OCI-LY3 (cell line): Measurements from ENCODE around the gene DNAJB8.

Source experiments
- H2AFZ ChIP-seq: fragments of 200-600, 300-600 bp; shearing (Covaris generic); 2 replicates; pipeline ENCODE4 v1.6.0; 2014; ENCODE audit warnings: antibody characterized with exemption, low read depth, low read length
- H3K27ac ChIP-seq: fragments of 200-600, 300-600 bp; sonication (generic); 2 replicates; pipeline ENCODE4 v1.5.1; 2014; ENCODE audit warnings: mild to moderate bottlenecking, low read length, moderate library complexity, mixed read lengths
- H3K27me3 ChIP-seq: fragments of 200-600, 300-600 bp; sonication (generic); 2 replicates; pipeline ENCODE4 v1.6.1; 2014; ENCODE audit warnings: low read depth, low read length, mixed read lengths
- H3K36me3 ChIP-seq: fragments of 200-600, 300-600 bp; sonication (generic); replicated peaks from 2 replicates; pipeline ENCODE3; 2014; ENCODE audit warnings: low read depth, low read length, mixed read lengths
- H3K4me1 ChIP-seq: fragments of 300-600, 200-600 bp; sonication (generic); 2 replicates; pipeline ENCODE4 v1.6.1; 2014; ENCODE audit warnings: low read length, mixed read lengths
- H3K4me2 ChIP-seq: fragments of 200-600, 300-600 bp; sonication (generic); 2 replicates; pipeline ENCODE4 v1.6.1; 2014; ENCODE audit warnings: low read length, mixed read lengths
- H3K4me3 ChIP-seq: fragments of 300-600, 200-600 bp; sonication (generic); 2 replicates; pipeline ENCODE4 v1.5.1; 2014; ENCODE audit warnings: antibody characterized with exemption, mild to moderate bottlenecking, low read length, moderate library complexity
- H3K79me2 ChIP-seq: fragments of 300-600, 200-600 bp; shearing (Covaris generic); 2 replicates; pipeline ENCODE4 v1.6.1; 2014; ENCODE audit warnings: mild to moderate bottlenecking, low read length, mixed read lengths
- H3K9ac ChIP-seq: fragments of 300-600, 200-600 bp; shearing (Covaris generic); 2 replicates; pipeline ENCODE4 v1.6.0; 2014; ENCODE audit warnings: mild to moderate bottlenecking, low read length, moderate library complexity
- H3K9me3 ChIP-seq: fragments of 200-600, 300-600 bp; shearing (Covaris generic); 2 replicates; pipeline ENCODE4 v1.6.1; 2014; ENCODE audit warnings: low read length, mixed read lengths; ENCODE audit not compliant: insufficient read depth
- H4K20me1 ChIP-seq: fragments of 200-600, 300-600 bp; sonication (generic); 2 replicates; pipeline ENCODE4 v1.6.1; 2016; ENCODE audit warnings: low read length, mixed read lengths; ENCODE audit not compliant: insufficient read depth
- CTCF ChIP-seq: fragments of 200-600, 300-600 bp; sonication (generic); IDR thresholded peaks from 2 replicates; pipeline ENCODE4 v1.5.1; 2014; ENCODE audit warnings: antibody characterized with exemption, low read length, low read depth
- EZH2phosphoT487 ChIP-seq: fragments of 200-600 bp; shearing (Covaris generic); IDR thresholded peaks from 2 replicates; pipeline ENCODE4 v1.6.1; 2018; ENCODE audit warnings: antibody characterized with exemption, mixed run types, low read depth

DNAJB8 gene

GRCh38 chr3:128430731-128431130 is 36.0 kb downstream of the DNAJB8 start:
- no peak overlapping the region for H3K9ac ChIP-seq
- no peaks in the 10 kb centered on the region for H3K27me3 ChIP-seq
- TF ChIP-seq EZH2phosphoT487 = no peak
- TF ChIP-seq CTCF = no peak
- H2AFZ ChIP-seq = no peak overlapping the region
- H4K20me1 ChIP-seq = no peaks in the 10 kb centered on the region
- H3K36me3 ChIP-seq = no peaks in the 10 kb centered on the region
- H3K4me2 ChIP-seq = no peak overlapping the region
- no peaks in the 10 kb centered on the region for H3K79me2 ChIP-seq
- H3K9me3 ChIP-seq = no peaks in the 10 kb centered on the region
- no peak overlapping the region for H3K4me3 ChIP-seq
- H3K27ac ChIP-seq = no peak overlapping the region
- H3K4me1 ChIP-seq = 0 out of 2 replicates have a peak, but pooled peaks cover 2% of the 10 kb centered on the region

- H3K9ac ChIP-seq = no peak overlapping the region
- no peaks in the 10 kb centered on the region for H4K20me1 ChIP-seq
- H3K79me2 ChIP-seq = no peaks in the 10 kb centered on the region
- H3K4me3 ChIP-seq = no peak overlapping the region
- H3K4me1 ChIP-seq = 0 out of 2 replicates have a peak, but pooled peaks cover 2% of the 10 kb centered on the region
- no peak for TF ChIP-seq EZH2phosphoT487
- TF ChIP-seq CTCF = no peak
- H3K4me2 ChIP-seq = no peak overlapping the region
- no peak overlapping the region for H3K27ac ChIP-seq
- H3K9me3 ChIP-seq = no peaks in the 10 kb centered on the region
- H3K27me3 ChIP-seq = no peaks in the 10 kb centered on the region
- H3K36me3 ChIP-seq = no peaks in the 10 kb centered on the region
- H2AFZ ChIP-seq = no peak overlapping the region
Measured at GRCh38 chr3:128430301-128430700, 36.4 kb downstream of the DNAJB8 start.

- Histone ChIP-seq H3K9ac (no peak overlapping the region), H3K36me3 (no peaks in the 10 kb centered on the region), H3K4me3 (no peak overlapping the region), H3K27ac (no peak overlapping the region), H3K9me3 (no peaks in the 10 kb centered on the region), H4K20me1 (no peaks in the 10 kb centered on the region), H3K79me2 (no peaks in the 10 kb centered on the region), H3K27me3 (no peaks in the 10 kb centered on the region), H3K4me1 (0 out of 2 replicates have a peak, but pooled peaks cover 2% of the 10 kb centered on the region), H2AFZ (no peak overlapping the region), H3K4me2 (no peak overlapping the region)
- TF ChIP-seq EZH2phosphoT487 (no peak), CTCF (no peak)
Measured at GRCh38 chr3:128429751-128430150, 36.9 kb downstream of the DNAJB8 start.

- Histone ChIP-seq H3K9ac (no peak overlapping the region), H3K9me3 (no peaks in the 10 kb centered on the region), H3K4me2 (no peak overlapping the region), H4K20me1 (no peaks in the 10 kb centered on the region), H3K36me3 (no peaks in the 10 kb centered on the region), H3K27me3 (no peaks in the 10 kb centered on the region), H3K27ac (no peak overlapping the region), H2AFZ (no peak overlapping the region), H3K4me1 (0 out of 2 replicates have a peak, but pooled peaks cover 2% of the 10 kb centered on the region), H3K4me3 (no peak overlapping the region), H3K79me2 (no peaks in the 10 kb centered on the region)
- TF ChIP-seq EZH2phosphoT487 (no peak), CTCF (no peak)
Measured at GRCh38 chr3:128429275-128429674, 37.4 kb downstream of the DNAJB8 start.
